GM21526 (cell line): ENCODE measurements around the gene ZNF524.
A peak's percentile ranks its signal among the peaks of the same experiment; 100 is the strongest.
"Not testable (repeated sequence)": the region's sequence is repeated elsewhere in the genome, so short reads cannot be mapped to it uniquely, and the experiment has no call there.

ENCODE experiments used
- ATAC-seq: cut with Tn5 transposase; IDR thresholded peaks from one replicate; pipeline ENCODE4 v1.9.1; 2021; ENCODE audit warnings: moderate library complexity; ENCODE audit not compliant: unreplicated experiment, low FRiP score

Gene ZNF524, protein sequence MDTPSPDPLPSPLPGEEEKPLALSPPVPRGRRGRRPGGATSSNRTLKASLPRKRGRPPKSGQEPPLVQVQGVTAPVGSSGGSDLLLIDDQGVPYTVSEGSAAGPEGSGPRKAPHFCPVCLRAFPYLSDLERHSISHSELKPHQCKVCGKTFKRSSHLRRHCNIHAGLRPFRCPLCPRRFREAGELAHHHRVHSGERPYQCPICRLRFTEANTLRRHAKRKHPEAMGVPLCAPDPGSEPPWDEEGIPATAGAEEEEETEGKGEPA

DNA sequence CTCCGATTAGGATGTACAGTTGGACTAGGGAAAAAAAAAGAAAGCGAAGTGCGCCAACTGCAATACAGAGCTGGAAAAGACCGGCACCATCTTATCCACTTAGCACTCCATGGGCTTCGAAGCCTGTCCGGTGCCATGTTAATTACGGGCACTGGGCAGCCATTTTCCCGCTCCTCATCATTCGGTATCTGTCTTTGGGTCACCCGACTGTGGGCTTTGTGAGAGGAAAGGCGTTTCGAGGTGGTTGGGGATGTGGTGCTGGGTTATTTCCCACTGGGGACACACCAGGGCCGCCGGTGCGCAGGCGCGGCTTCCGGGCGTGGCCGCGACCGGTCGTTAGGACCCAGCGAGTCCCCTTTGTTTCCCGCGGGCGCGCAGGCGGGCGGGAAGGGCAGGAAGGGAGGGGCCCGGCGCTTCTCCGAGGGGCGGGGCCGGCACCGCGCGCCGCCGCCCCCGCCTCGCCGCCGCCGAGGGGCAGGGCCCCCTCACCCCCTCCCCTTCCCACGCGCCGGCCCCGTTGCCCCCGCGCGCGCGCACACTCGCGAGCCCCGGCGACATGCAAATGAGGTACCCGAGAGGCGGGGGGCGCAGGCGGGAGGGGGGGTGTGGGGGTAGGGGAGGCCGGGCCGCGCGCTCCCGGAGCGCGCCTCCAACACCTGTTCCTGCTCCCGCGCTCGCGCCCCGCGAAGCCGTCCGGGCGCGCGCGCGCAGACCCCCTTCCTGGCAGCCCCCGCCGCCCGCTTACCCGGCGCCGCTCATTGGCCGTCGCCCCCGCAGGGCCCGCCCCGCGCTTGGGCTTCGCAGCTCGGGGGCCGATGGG is at the start of gene ZNF524:
Gene ZNF524, plus strand, starts transcription at position 447 of the 820 bp plus-strand sequence. CDS start 1,825 bp downstream, outside the sequence.
- ATAC-seq = peak; percentile 30

- ATAC-seq = no peak
Measured at GRCh38 chr19:55550321-55550650, 49.8 kb upstream of the ZNF524 start.

DNA sequence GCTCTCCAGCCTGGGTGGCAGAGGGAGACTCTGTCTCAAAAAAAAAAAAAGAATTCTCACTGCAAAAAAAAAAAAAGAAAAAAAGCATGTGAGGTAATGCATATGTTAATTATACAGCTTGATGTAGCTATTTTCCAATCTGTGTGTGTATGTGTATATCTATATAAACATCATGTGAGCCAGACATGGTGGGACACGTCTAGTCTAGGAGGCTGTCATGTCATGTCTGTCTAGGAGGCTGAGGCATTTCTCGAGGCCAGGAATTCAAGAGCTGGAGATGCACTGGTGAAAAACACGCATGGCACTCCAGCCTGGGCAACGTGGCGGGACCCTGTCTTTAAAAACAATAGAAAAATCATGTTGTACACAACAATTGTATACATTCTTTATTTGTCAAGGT is 47.9 kb upstream of the ZNF524 start:
- no peak for ATAC-seq

DNA sequence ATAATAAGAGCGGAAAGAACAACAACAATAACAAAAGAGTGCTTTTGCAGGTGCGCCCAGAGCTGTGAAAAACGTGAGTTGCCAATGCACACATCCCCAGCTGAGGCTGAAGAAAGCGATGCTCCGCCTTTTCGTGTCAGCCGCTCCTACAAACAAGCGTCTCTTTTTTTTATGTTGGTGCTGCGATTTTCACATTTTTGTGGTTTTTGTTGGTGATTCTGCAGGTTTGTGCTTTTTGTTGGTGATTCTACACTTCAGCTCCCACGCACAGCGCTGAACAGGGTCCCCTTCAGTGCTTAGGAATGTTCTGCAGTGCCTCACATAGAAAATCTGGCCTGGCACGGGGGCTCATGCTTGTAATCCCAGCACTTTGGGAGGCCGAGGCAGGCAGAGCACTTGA is 47.5 kb upstream of the ZNF524 start:
- no peak for ATAC-seq

DNA sequence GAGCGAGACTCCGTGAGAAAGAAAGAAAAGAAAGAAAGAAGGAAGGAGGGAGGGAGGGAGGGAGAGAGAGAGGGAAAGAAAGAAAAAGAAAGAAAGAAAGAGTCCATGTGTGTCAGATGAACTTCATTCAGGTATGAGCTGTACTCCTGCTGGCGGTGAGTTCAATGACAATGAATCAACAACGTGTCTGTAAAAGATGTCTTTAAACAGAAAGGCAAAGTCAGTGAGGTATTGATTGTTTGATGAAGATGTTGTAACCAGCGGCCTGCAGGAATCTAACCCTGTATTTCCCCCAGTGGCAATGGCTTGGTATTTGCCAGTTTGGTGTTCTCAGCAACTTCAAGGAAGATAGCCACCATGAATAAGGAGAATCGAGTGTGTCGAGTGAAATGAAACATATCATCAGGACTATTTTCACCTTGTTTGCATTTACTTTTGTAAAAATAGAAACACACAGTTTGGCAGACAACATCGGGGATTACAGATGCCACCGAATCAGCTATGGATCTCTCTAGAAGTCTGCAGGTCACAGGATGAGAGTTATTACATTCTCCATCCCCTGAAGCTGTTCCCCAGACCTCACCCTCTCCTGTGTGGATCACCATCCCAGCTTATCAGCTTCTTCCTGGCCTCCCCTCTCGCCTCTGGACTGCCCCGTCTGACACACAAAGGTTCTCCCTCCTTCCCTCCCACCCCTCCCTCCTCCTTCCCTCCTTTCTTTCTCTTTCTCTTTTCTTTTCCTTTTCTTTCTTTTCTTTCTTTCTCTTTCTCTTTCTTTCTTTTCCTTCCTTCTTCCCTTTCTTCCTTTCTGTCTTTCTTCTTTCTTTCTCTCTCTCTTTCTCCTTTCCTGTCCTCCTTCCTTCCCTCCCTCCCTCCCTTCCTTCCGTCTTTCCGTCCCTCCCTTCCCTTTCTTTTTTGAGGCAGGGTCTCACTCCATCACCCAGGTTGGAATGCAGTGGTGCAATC is 46.6 kb upstream of the ZNF524 start:
- no peak for ATAC-seq

DNA sequence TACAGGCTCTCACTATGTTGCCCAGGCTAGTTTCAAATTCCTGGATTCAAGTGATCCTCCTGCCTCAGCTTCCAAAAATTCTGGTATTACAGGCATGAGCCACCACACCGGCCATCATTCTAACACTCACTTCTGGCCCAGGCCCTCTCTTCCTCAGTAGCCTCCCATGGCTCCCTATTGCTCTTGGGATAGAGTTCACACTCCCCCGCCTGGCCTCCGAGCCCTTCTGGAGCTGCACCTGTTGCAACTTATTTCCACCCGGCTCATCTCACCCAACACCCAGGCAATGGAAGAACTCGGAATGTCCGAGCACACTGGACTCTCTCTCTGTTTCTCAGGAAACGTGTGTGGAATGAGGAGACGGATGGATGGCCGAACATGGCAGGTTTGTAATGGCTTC is 45.8 kb upstream of the ZNF524 start:
- ATAC-seq = no peak

DNA sequence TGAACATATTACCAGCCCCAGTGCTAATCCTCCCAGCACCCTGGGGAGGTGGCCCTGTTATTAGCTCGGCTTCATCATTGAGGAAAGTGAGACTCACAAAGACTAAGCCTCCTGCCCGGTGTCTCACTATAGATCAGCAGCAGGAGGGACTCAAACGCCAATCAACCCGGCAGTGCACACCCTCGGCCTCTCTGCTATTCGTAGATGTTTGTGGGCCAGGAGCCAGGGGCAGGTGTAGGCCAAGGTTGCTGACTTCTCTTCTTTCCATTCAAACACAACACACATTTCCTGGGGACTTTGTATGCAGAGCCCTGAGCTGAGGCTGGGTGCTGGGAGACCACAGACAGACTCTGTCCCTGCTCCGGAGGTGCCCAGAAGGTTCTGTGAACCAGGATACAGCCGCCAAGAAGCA is 45.3 kb upstream of the ZNF524 start:
- ATAC-seq = no peak

DNA sequence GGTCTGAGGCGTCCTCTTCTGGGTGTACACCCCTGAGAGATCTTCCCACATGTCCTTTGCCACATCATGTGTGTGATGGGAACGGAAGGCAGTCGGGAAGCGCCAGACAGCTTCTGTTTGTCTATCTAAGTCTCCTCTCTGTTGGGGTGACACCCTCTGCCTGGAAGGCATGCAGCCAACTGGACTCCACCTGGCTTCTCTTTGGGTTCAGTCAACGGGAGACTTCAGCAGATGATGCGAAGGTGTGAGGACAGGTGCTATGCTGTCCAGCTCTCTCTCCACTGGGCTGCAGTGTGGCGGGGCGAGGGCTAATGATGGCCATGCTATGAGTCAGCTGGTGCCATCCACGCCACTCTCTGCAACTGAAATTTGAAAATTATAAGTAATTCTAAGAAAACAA is 40.4 kb upstream of the ZNF524 start:
- no peak for ATAC-seq

GRCh38 chr19:55563261-55563690 is 36.8 kb upstream of the ZNF524 start:
- ATAC-seq = no peak

- ATAC-seq = no peak
Measured at GRCh38 chr19:55566823-55567222, 33.3 kb upstream of the ZNF524 start.

DNA sequence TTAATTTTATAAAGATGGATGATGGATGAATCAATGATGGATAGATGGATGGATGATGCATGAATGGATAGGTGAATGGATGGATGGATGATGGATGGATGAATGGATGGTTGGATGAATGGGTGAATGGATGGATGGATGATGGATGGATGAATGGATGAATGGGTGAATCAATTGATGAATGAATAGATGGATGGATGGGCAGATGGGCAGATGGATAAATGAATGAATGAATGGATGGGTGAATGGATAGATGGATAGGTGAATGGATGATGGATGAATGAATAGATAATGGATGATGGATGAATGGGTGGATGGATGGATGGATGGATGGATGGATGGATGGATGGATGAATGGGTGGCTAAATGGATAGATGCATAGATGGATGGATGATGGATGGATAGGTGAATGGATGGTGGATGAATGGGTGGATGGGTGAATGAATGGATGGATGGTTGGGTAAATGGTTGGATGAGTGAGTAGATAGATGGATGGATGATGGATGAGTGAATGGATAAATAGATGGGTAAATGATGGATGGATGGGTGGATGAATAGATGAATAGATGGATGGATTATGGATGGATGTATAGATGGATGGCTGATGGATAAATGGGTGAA is 32.3 kb upstream of the ZNF524 start:
- ATAC-seq = no peak

DNA sequence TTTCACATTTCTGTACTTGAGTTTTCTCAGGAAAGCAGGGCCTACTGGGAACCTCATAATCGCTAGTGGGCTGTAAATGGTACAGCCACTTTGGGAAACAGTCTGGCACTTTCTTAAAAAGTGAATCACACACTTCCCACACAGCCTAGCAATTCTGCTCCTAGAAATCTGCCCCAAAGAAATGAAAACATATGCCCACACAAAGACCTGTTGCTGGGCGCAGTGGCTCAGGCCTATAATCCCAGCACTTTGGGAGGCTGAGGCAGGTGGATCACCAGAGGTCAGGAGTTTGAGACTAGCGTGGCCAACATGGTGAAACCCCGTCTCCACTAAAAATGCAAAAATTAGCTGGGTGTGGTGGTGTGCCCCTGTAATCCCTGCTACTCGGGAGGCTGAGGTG is 30.6 kb upstream of the ZNF524 start:
- not testable (repeated sequence) for ATAC-seq

- ATAC-seq = not testable (repeated sequence)
Measured at GRCh38 chr19:55573929-55574328, 26.2 kb upstream of the ZNF524 start.

DNA sequence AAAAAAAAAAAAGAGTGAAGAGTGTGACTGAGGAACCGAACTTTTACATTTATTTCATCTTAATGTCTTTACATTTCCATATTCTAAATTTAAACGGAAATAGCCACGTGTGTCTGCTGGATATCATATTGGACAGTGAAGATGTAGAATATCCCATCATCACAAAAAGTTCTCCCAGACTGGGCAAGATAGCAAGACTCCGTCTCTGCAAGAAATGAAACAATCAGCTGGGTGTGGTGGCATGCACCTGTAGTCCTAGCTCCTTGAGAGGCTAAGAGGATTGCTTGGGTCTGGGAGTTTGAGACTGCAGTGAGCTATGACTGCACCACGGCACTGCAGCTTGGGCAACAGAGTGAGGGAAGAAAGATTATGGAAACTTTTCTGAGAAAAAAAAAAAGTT is 23.3 kb upstream of the ZNF524 start:
- ATAC-seq = no peak

- ATAC-seq = no peak
Measured at GRCh38 chr19:55578031-55578760, 21.9 kb upstream of the ZNF524 start.

DNA sequence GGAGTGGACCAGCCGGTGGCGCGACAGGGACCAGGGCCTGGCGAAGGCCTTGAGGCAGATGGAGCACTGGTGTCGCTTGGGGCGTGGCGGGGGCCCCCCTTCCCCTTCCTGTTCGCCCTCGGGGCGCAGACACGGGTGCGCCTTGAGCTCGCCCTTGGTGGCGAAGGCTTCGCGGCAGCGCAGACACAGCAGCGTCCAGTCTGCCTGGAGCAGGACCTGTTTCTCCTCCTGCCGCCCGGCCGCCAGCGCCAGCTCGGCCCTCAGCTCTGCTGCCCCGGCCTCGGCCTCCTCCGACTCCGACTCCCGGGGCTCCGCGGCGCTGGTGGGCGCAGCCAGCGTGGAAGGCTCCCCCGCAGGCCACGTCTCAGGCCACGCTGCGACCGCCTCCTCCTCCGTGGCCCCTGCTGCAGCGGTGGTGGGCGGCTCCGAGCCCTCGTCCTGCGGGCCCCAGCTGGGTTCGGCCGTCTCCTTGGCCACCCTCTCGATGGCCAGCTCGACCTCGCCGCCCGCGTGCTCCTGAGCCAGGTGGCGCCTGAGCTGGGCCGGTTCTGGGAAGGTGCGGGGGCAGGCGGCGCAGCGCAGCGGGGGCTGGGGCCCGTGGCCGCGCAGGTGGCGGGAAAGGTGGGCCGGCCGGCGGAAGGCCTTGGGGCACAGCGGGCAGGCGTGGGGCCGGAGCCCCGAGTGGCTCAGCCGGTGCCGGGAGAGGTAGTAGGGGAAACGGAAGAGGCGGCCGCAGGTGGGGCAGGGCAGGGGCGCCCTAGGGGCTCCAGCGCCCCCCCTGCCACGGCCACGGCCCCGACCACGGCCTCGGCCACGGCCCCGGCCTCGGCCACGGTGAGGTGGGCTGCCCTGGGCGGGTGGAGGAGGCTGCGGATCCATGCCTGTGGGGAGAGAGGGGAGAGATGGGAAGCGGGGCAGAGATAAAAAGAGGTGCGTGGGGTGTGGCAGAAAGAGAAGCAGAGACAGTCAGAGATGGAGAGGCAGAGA is 21.0 kb upstream of the ZNF524 start:
- ATAC-seq = no peak

- ATAC-seq = no peak
Measured at GRCh38 chr19:55579766-55580621, 20.1 kb upstream of the ZNF524 start.
